ENCODE measurements around the gene ALG6.

ALG6 gene

GRCh38 chr1:63368131-63368530 lies 704 bp downstream of the ALG6 start:
- peak in 1 of 2 donors; percentile 15 for DNase-seq (ENCODE audit: low read depth in 2 of 2)
- TF ChIP-seq CTCF (IDR thresholded peaks at IDR 0.05; ENCODE audit: low read depth, low read length), result no peak
- peak overlapping the region; percentile 93 to 98 for H3K4me3 ChIP-seq (replicated peaks in 1 of 2; ENCODE audit: low read depth in 2 of 2, low read length in 2 of 2)

- DNase-seq (ENCODE audit: low read depth in 2 of 2), result no peak
- H3K4me3 ChIP-seq (replicated peaks in 1 of 2; ENCODE audit: low read depth in 2 of 2, low read length in 2 of 2), result no peak overlapping the region
- no peak for TF ChIP-seq CTCF (IDR thresholded peaks at IDR 0.05; ENCODE audit: low read depth, low read length)
Observed at GRCh38 chr1:63379583-63379982, 12.2 kb downstream of the ALG6 start.

- H3K4me3 ChIP-seq (replicated peaks in 1 of 2; ENCODE audit: low read depth in 2 of 2, low read length in 2 of 2), result no peak overlapping the region
- DNase-seq (ENCODE audit: low read depth in 2 of 2), result no peak
- TF ChIP-seq CTCF (IDR thresholded peaks at IDR 0.05; ENCODE audit: low read depth, low read length), result no peak
Observed at GRCh38 chr1:63381741-63382140, 14.3 kb downstream of the ALG6 start.

- H3K4me3 ChIP-seq (replicated peaks in 1 of 2; ENCODE audit: low read depth in 2 of 2, low read length in 2 of 2), result no peak overlapping the region
- TF ChIP-seq CTCF (IDR thresholded peaks at IDR 0.05; ENCODE audit: low read depth, low read length), result no peak
- DNase-seq (ENCODE audit: low read depth in 2 of 2), result no peak
Observed at GRCh38 chr1:63401945-63402344, 34.5 kb downstream of the ALG6 start.

GRCh38 chr1:63403386-63403785 lies 36.0 kb downstream of the ALG6 start:
- no peak for DNase-seq (ENCODE audit: low read depth in 2 of 2)
- TF ChIP-seq CTCF (IDR thresholded peaks at IDR 0.05; ENCODE audit: low read depth, low read length), result no peak
- no peak overlapping the region for H3K4me3 ChIP-seq (replicated peaks in 1 of 2; ENCODE audit: low read depth in 2 of 2, low read length in 2 of 2)

GRCh38 chr1:63405021-63405420 lies 37.6 kb downstream of the ALG6 start:
- TF ChIP-seq CTCF (IDR thresholded peaks at IDR 0.05; ENCODE audit: low read depth, low read length), result no peak
- DNase-seq (ENCODE audit: low read depth in 2 of 2), result no peak
- no peak overlapping the region for H3K4me3 ChIP-seq (replicated peaks in 1 of 2; ENCODE audit: low read depth in 2 of 2, low read length in 2 of 2)

- H3K4me3 ChIP-seq (replicated peaks in 1 of 2; ENCODE audit: low read depth in 2 of 2, low read length in 2 of 2), result no peak overlapping the region
- TF ChIP-seq CTCF (IDR thresholded peaks at IDR 0.05; ENCODE audit: low read depth, low read length), result no peak
- DNase-seq (ENCODE audit: low read depth in 2 of 2), result no peak
Observed at GRCh38 chr1:63405987-63406386, 38.6 kb downstream of the ALG6 start.

All from cardiac fibroblast (primary cell).